ENCODE results near the gene STIM2. TPM values are rescaled to one million over a fixed set of nuclear protein-coding genes. Genes with fewer than 3 reads are reported as not detected.

STIM2 gene
- total and polyA plus RNA-seq, 2 donors (not counting 1 experiment from before 2014, with no cell fraction given), result 19.0 to 33.0 TPM

DNA sequence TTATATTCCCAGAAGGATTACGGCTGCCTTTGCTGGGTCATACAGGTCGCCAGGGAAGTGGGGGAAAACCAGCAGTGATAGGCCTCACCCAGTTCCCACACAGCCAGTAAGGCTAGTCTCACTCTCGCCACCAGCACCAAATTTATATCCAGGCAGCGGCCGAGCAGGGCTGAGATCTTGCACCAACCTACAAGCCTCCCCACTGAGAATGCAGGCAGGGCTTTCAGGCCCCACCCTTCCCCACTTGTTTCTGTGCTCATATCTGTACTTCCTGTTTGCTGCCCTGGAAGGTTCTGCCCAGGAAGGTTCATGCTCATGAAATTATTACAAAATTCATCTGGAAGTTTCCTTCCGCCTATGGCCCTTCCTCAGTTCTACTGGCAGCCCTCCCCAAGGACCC lies 179.7 kb downstream of the STIM2 start:
- no peak for DNase-seq (ENCODE audit: low read depth in 2 of 2)
- Histone ChIP-seq H3K9ac (ENCODE audit: insufficient read depth, low read length) (no peak overlapping the region), H3K9me3 (ENCODE audit: control insufficient read depth, insufficient read depth, low read depth, low read length) (no peaks in the 10 kb centered on the region), H4K20me1 (ENCODE audit: control insufficient read depth, extremely low read depth, insufficient read depth, low read length) (no peaks in the 10 kb centered on the region), H3K79me2 (ENCODE audit: control insufficient read depth, insufficient read depth, low read length) (no peaks in the 10 kb centered on the region), H3K27ac (ENCODE audit: insufficient read depth, low read length) (no peak overlapping the region), H3K4me3 (replicated peaks in 1 of 4; ENCODE audit: control extremely low read depth in 1 of 4, insufficient read depth in 1 of 4, low read depth in 3 of 4, low read length in 4 of 4) (no peak overlapping the region), H3K27me3 (ENCODE audit: control insufficient read depth, insufficient read depth, low read length) (no peaks in the 10 kb centered on the region), H2AFZ (ENCODE audit: low read length) (no peak overlapping the region), H3K4me2 (ENCODE audit: extremely low read depth, insufficient read depth, low read length) (no peak overlapping the region), H3K4me1 (ENCODE audit: control insufficient read depth, extremely low read depth, insufficient read depth, low read length) (no peaks in the 10 kb centered on the region), H3K36me3 (ENCODE audit: control insufficient read depth, insufficient read depth, low read length) (no peaks in the 10 kb centered on the region)
- no peak for TF ChIP-seq EZH2 (IDR thresholded peaks at IDR 0.05; ENCODE audit: low read length, missing control alignments)

DNA sequence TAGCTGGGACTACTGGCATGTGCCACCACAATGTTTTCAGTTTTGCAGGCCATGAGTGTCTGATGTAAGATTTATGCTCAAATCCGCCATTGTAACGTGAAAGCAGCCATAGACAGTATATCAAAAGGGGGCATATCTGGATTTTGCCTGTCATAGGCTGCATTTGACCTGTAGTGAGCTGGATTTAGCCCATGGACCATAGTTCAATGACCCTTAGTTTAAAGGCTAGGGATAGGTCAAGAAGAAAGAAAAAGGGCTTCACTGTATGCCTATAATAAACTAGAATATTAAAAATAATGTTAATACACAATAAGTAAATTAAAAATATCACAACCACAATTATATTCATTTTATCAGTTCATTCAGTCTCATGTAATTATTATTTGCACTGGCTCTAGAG lies 181.8 kb downstream of the STIM2 start:
- H3K4me2 ChIP-seq (ENCODE audit: extremely low read depth, insufficient read depth, low read length), result no peak overlapping the region
- H3K9ac ChIP-seq (ENCODE audit: insufficient read depth, low read length), result no peak overlapping the region
- no peaks in the 10 kb centered on the region for H3K9me3 ChIP-seq (ENCODE audit: control insufficient read depth, insufficient read depth, low read depth, low read length)
- no peak for DNase-seq (ENCODE audit: low read depth in 2 of 2)
- no peak overlapping the region for H2AFZ ChIP-seq (ENCODE audit: low read length)
- no peaks in the 10 kb centered on the region for H3K4me1 ChIP-seq (ENCODE audit: control insufficient read depth, extremely low read depth, insufficient read depth, low read length)
- H3K36me3 ChIP-seq (ENCODE audit: control insufficient read depth, insufficient read depth, low read length), result no peaks in the 10 kb centered on the region
- no peaks in the 10 kb centered on the region for H3K27me3 ChIP-seq (ENCODE audit: control insufficient read depth, insufficient read depth, low read length)
- no peak overlapping the region for H3K4me3 ChIP-seq (replicated peaks in 1 of 4; ENCODE audit: control extremely low read depth in 1 of 4, insufficient read depth in 1 of 4, low read depth in 3 of 4, low read length in 4 of 4)
- H3K79me2 ChIP-seq (ENCODE audit: control insufficient read depth, insufficient read depth, low read length), result no peaks in the 10 kb centered on the region
- TF ChIP-seq CTCF (conservative IDR thresholded peaks at IDR 0.05 in 1 of 2, IDR thresholded peaks at IDR 0.05 in 1 of 2; ENCODE audit: low read depth in 1 of 2, low read length in 2 of 2) (no peak), EZH2 (IDR thresholded peaks at IDR 0.05; ENCODE audit: low read length, missing control alignments) (no peak)
- H4K20me1 ChIP-seq (ENCODE audit: control insufficient read depth, extremely low read depth, insufficient read depth, low read length), result no peaks in the 10 kb centered on the region
- H3K27ac ChIP-seq (ENCODE audit: insufficient read depth, low read length), result no peak overlapping the region

DNA sequence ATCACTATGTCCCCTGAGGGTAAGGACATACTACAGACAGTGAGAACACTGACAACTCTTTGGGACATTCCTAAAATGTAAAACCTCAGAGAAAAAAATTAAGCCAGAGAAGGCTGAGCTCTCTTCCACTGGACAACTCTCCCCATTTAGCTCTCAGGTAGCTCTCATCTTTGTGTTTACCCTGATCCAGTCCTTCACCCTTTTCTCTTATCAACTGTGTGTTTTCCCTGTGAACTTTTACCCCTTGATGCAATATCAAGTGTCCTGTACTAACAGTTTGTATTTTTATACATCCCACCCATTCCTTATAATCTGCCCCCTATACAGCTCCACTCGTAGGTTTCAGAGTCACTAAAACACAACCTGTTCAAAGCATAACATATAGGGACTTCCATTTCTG lies 182.6 kb downstream of the STIM2 start:
- H3K9me3 ChIP-seq (ENCODE audit: control insufficient read depth, insufficient read depth, low read depth, low read length), result no peaks in the 10 kb centered on the region
- no peaks in the 10 kb centered on the region for H3K79me2 ChIP-seq (ENCODE audit: control insufficient read depth, insufficient read depth, low read length)
- H3K27me3 ChIP-seq (ENCODE audit: control insufficient read depth, insufficient read depth, low read length), result no peaks in the 10 kb centered on the region
- no peaks in the 10 kb centered on the region for H4K20me1 ChIP-seq (ENCODE audit: control insufficient read depth, extremely low read depth, insufficient read depth, low read length)
- no peak overlapping the region for H3K4me2 ChIP-seq (ENCODE audit: extremely low read depth, insufficient read depth, low read length)
- DNase-seq (ENCODE audit: low read depth in 2 of 2), result no peak
- no peak overlapping the region for H3K9ac ChIP-seq (ENCODE audit: insufficient read depth, low read length)
- TF ChIP-seq CTCF (conservative IDR thresholded peaks at IDR 0.05 in 1 of 2, IDR thresholded peaks at IDR 0.05 in 1 of 2; ENCODE audit: low read depth in 1 of 2, low read length in 2 of 2) (no peak), EZH2 (IDR thresholded peaks at IDR 0.05; ENCODE audit: low read length, missing control alignments) (no peak)
- no peak overlapping the region for H2AFZ ChIP-seq (ENCODE audit: low read length)
- no peaks in the 10 kb centered on the region for H3K4me1 ChIP-seq (ENCODE audit: control insufficient read depth, extremely low read depth, insufficient read depth, low read length)
- no peaks in the 10 kb centered on the region for H3K36me3 ChIP-seq (ENCODE audit: control insufficient read depth, insufficient read depth, low read length)
- H3K27ac ChIP-seq (ENCODE audit: insufficient read depth, low read length), result no peak overlapping the region
- H3K4me3 ChIP-seq (replicated peaks in 1 of 4; ENCODE audit: control extremely low read depth in 1 of 4, insufficient read depth in 1 of 4, low read depth in 3 of 4, low read length in 4 of 4), result no peak overlapping the region
